Activated T-cell treated with anti-CD3 and anti-CD28 coated beads, Interleukin-2, amount 50 U/mL, for 1 hour (primary cell): ENCODE measurements around the gene DPEP1.
"Not testable (repeated sequence)": the region's sequence is repeated elsewhere in the genome, so short reads cannot be mapped to it uniquely, and the experiment has no call there.

Source experiments
- DNase-seq: peaks from one replicate; pipeline ENCODE4 v3.0.0-alpha.2; 2020

DPEP1 gene

DNA sequence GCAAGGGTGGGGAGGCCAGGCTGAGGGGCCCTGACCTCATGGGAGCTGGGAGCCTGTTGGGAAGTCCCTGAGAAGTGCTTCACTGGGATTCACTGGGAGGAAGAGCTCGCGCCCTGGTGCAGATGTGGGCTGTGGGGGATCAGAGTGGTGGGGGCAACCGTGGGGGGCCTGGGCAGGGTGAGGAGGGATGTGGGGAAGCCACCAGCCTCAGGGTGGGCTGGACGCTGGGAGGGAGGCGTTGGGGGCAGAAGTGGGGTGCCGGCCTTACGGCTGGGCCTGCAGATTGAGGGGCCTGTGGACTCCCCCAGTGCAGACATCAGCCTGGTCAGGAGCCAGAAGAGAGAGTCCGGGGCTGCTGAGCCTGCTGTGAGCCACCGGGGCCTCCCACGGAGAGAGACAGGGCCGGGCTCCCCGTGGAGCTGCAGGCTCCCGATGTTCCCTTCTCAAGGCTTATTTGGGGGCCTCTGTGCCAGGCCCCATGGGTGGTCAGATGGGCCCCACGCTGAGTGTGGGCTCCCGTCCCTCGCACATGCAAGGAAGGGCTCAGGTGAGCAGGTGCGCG is 7.8 kb downstream of the DPEP1 start:
- no peak for DNase-seq

- no peak for DNase-seq
These were observed 8.4 kb downstream of the DPEP1 start for GRCh38 chr16:89621698-89622409.

DNA sequence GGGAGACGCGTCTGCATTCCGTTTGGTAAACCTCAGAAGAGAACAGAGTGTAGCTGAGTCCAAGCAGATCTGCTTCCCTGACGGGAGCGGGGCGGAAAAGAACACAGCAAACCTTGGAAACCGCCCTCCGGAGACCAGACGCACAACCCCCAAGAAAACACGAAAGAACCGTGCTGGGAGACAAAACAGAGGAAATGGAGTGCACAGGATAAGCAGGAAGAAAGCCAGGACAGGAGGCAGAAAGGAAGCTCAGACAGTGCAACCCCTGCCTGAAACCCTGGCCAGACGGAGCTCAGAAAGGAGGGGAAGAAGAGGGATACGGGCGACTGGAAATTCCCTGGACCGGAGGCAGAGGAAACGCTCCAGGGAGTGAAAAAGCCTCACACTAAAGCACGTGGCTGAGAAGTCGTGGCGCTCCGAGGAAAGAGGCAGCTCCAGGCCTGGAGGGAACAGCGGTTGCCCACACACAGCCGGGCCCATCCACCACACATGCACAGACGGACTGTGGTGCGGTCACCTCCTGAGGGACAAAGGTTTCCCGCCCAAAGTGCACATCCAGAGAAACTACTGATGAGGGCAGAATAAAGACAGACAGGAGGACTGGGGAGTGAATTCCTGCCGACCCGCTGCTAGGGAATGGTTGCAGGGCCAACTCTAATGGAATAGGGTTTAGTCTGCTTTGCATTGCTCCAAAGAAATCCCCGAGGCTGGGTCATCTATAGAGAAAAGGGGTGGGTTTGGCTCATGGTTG is 10.2 kb downstream of the DPEP1 start:
- no peak for DNase-seq

GRCh38 chr16:89624777-89625761 is 11.6 kb downstream of the DPEP1 start:
- DNase-seq: no peak

- no peak for DNase-seq
These were observed 16.6 kb downstream of the DPEP1 start for GRCh38 chr16:89629827-89630610.

DNA sequence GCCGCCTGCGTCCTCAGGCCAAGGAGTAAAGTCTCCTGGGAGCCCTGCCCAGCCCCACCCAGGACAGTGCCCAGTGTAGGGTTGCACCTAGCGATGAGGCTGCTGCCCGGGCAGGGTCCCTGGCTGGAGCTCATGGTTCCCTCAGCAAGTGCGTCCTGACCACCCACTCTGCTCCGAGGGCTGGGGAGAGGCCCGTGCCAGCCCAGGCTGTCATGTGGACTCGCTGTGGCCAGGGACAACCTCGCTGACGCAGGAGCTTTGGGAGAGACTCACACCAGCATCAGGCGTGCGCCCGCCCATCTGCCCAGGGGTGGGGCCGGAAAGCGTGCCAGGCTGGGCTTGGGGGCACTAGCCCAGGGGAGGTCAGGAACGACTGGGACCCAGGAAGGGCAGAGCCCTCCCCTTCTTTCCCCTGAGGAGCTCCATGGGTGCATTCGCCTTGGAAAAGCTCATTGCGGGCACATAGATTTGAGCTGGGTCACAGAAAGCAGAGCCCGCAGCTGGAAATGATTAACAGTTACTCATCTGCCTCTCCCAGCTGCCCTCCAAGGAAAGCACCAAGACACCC is 19.7 kb downstream of the DPEP1 start:
- no peak for DNase-seq

GRCh38 chr16:89634463-89635385 is 21.3 kb downstream of the DPEP1 start:
- DNase-seq: not testable (repeated sequence)

DNA sequence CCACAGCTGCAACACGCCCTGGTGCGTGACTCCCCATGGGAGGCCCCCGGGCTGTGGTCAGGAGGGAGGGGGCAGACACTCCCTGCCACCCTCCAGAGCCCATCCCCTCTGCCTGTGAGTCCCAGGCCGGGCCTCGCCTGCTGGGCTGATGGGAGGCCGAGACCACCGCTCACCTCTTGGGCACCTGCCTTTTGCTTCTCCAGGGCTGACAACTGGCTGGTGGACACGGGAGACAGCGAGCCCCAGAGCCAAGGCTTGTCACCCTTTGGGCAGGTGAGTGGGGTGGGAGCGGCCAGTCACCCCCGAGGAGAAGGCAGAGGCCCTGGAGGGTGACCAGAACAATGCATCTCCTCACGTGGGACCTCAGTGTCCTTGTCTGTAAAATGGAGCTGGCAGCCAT is 23.2 kb downstream of the DPEP1 start:
- DNase-seq: no peak

DNA sequence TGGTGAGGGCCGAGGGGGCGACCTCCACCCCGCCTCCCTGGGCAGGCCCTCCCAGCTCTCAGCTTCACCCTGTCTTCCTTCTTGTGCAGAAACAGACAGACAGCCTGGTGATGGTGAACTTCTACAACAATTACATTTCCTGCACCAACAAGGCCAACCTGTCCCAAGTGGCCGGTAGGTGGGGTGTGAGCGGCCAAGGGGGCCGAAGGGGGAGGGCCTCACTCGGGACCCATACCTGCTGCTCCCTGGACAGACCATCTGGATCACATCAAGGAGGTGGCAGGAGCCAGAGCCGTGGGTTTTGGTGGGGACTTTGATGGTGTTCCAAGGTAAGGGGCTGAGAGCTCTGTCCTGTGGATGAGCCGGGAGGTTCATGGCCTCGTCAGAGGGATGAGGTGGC is 23.9 kb downstream of the DPEP1 start:
- no peak for DNase-seq

- DNase-seq: no peak
These were observed 25.0 kb downstream of the DPEP1 start for GRCh38 chr16:89638455-89638854.

DNA sequence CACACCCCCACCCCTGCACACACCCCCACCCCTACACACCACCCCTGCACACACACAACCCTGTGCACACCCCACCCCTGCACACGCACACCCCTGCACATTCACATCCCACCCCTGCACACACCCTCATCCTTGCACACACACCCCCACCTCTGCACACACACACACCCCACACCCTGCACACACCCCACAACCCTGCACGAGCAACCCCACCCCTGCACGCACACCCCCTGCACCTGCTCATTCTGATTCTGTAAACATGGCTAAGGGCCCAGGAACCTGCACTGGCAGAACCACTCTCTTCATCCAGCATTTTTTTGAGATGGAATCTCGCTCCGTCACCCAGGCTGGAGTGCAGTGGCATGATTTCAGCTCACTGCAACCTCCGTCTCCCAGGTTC is 25.9 kb downstream of the DPEP1 start:
- DNase-seq: no peak

GRCh38 chr16:89641458-89642119 is 28.1 kb downstream of the DPEP1 start:
- no peak for DNase-seq

DNA sequence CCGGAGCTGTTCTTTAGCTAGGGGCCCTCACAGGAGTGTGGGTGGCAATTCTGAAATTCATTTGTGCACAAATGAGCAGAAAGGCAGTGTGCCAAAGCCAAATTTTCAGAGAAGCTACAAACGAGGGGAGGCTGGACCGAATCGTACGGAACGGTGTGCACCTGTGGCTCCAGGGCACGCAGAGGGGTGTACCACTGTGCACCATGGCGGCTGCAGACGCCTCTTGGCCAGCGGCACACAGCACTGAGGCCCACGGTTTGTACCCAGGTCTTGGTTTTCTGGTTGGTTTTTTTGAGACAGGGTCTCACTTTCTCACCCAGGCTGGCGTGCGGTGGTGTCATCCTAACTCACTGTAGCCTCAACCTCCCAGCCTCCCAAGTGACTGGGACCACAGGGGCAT is 29.1 kb downstream of the DPEP1 start:
- DNase-seq: no peak

DNA sequence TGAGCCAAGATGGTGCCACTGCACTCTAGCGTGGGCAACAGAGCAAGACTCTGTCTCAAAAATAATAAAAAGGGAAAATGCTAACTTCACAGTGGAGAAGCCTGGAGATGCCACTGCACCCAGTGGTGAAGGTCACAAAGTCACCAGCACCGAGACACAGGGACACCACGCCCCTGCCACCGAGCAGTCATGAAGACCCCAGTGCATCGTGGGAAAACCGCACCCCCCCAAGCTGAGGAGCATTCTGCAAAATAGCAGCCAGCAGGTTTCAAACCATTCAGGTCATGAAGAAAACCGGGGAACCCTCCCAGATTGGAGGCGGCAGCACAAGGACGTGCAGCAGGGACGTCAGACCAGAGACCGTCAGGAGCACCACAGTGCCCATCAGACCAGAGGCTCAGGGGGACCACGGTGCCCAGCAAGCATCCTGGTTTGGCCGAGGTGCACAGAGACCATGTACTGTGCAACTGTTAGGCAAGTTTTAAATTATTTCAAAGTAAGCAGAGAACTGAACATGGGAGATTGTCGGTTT is 30.4 kb downstream of the DPEP1 start:
- DNase-seq: no peak

GRCh38 chr16:89645122-89645521 is 31.7 kb downstream of the DPEP1 start:
- DNase-seq: no peak

- DNase-seq: no peak
These were observed 32.8 kb downstream of the DPEP1 start for GRCh38 chr16:89646270-89646669.

DNA sequence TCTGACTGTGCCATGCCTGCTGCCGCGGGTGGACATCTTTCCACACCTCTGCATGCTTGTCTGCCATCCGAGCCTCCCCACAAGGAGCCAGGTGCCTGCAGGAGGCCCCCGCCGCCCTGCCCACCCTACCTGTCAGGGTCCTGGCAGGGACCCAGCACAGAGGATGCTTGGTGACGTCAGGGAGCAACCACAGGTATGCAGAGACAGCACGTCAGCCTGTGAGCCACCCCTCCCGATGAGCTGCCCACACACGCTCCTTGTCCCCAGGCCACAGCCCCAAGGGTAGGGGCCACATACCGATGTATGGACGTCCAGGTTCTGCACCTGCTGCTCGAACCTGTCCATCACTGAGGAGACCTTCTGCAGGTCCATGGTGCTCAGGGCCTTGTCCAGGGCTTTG is 33.5 kb downstream of the DPEP1 start:
- DNase-seq: no peak

DNA sequence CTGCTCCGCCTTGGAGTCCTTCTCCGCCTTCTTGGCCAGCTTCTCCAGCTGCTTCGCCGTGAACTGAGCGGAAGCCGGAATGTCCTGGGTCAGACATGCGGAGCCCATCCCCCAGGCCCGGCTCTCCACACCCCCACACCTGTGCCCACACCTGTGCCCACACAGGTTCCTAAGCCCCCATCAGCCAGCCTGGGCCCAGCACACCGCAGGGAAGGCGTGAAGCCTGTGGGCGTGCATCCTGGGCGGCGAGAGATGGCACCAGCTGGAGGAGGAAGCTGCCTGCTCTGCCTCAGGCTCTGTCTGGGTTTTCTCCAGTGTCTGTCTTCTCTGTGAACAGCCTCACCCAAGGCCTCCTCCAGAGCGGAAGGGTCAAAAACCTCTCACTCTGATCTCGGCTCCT is 38.1 kb downstream of the DPEP1 start:
- no peak for DNase-seq

DNA sequence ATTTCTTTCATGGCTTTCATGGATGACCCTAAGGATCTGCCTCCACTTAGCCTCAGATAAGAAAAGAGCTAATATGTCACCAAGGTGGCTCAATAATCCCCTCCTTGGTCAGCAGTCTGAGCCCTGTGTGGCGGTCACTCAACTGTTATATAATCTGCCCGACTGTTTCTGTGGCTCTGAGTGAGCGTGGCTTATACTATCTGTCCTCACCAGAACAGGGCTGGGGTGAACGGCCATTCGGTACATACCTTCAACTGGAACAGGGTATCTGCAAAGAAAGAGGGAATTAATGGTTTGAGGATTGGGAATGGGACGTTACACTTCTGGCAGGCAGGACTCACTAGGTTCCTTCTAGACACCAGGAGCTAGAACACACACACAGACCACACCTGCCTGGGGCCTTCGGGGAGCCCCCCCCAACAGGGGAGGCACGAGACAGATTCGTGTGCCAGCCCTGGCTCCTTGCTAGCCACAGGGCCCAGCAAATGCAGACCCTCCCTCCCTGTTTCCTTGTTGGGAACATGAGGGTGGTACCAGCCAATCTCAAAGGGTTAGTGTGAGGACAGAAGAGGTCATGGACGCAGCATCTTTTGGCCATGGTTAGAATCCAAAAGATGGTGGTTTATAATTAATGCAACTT is 40.3 kb downstream of the DPEP1 start:
- no peak for DNase-seq
